Effector memory CD8-positive, alpha-beta T cell (primary cell): ENCODE data around the gene SEC23A.
"Not testable (repeated sequence)": the region's sequence is repeated elsewhere in the genome, so short reads cannot be mapped to it uniquely, and the experiment has no call there.

Source experiments
- ATAC-seq: fragments of 150-1000 bp; cut with Tn5 transposase; replicated peaks from 2 replicates; pipeline ENCODE4 v1.10.0; 2021; ENCODE audit warnings: mild to moderate bottlenecking, moderate library complexity
- DNase-seq, 3 experiments: peaks; one replicate each; pipeline ENCODE4 v3.0.0; 2021
- H3K27ac Mint-ChIP-seq, 2 donors: one replicate each; pipeline ENCODE4 v1.8.0; 2022; ENCODE audit warnings: mild to moderate bottlenecking in 2 of 2, mixed read lengths in 2 of 2, moderate library complexity in 2 of 2
- H3K27me3 Mint-ChIP-seq, 2 donors: one replicate each; pipeline ENCODE4 v1.8.0; 2022; ENCODE audit warnings: mixed read lengths in 2 of 2
- H3K36me3 Mint-ChIP-seq: one replicate; pipeline ENCODE4 v1.8.0; 2022; ENCODE audit warnings: mild to moderate bottlenecking, moderate library complexity, mixed read lengths; ENCODE audit not compliant: insufficient read depth
- H3K4me1 Mint-ChIP-seq, 2 donors: one replicate each; pipeline ENCODE4 v1.8.0; 2022; ENCODE audit warnings: low read depth in 2 of 2, mixed read lengths in 2 of 2
- H3K4me3 Mint-ChIP-seq, 2 donors: one replicate each; pipeline ENCODE4 v1.8.0; 2022; ENCODE audit warnings: mild to moderate bottlenecking in 2 of 2, mixed read lengths in 2 of 2, moderate library complexity in 2 of 2
- H3K9me3 Mint-ChIP-seq, 2 donors: one replicate each; pipeline ENCODE4 v1.8.0; 2022; ENCODE audit warnings: mixed read lengths in 2 of 2

SEC23A gene

GRCh38 chr14:39071096-39071495 is 31.9 kb downstream of the SEC23A start:
- no peak for DNase-seq
- ATAC-seq = no peak
- Mint-ChIP-seq H3K27me3 (no peaks in the 10 kb centered on the region), H3K36me3 (peaks cover 72% of the 10 kb centered on the region), H3K4me3 (no peak overlapping the region), H3K9me3 (no peaks in the 10 kb centered on the region), H3K27ac (no peak overlapping the region), H3K4me1 (peaks cover 6 to 23% of the 10 kb centered on the region in 2 donors)

GRCh38 chr14:39069923-39070322 is 33.1 kb downstream of the SEC23A start:
- Mint-ChIP-seq H3K27ac (peak overlapping the region; percentile 65 to 83), H3K36me3 (peaks cover 69% of the 10 kb centered on the region), H3K9me3 (no peaks in the 10 kb centered on the region), H3K4me3 (no peak overlapping the region), H3K4me1 (peaks cover 6 to 23% of the 10 kb centered on the region in 2 donors), H3K27me3 (no peaks in the 10 kb centered on the region)
- no peak for DNase-seq
- ATAC-seq = no peak

- not testable (repeated sequence) for ATAC-seq
Measured at GRCh38 chr14:39069169-39069805, 33.7 kb downstream of the SEC23A start.

GRCh38 chr14:39060818-39061437 is 42.1 kb downstream of the SEC23A start:
- peak; percentile 24 for ATAC-seq
- Mint-ChIP-seq H3K27me3 (no peaks in the 10 kb centered on the region), H3K27ac (no peak overlapping the region), H3K4me3 (no peak overlapping the region), H3K36me3 (peaks cover 77% of the 10 kb centered on the region), H3K9me3 (no peaks in the 10 kb centered on the region), H3K4me1 (no peaks in the 10 kb centered on the region)
- DNase-seq = no peak

More at GRCh38 chr14:39069169-39069805, 33.7 kb downstream of the SEC23A start:
- not testable (repeated sequence) for H3K27me3 Mint-ChIP-seq, DNase-seq, H3K4me3 Mint-ChIP-seq, H3K9me3 Mint-ChIP-seq
- peaks cover 6 to 23% of the 10 kb centered on the region in 2 donors for H3K4me1 Mint-ChIP-seq
- H3K27ac Mint-ChIP-seq = peak overlapping the region; percentile 65 to 83
- H3K36me3 Mint-ChIP-seq = peaks cover 69% of the 10 kb centered on the region

- H3K36me3 Mint-ChIP-seq = peaks cover 63% of the 10 kb centered on the region
- no peak overlapping the region for H3K4me3 Mint-ChIP-seq
- ATAC-seq (no peak), DNase-seq (no peak)
- H3K27me3 Mint-ChIP-seq = no peaks in the 10 kb centered on the region
- no peaks in the 10 kb centered on the region for H3K4me1 Mint-ChIP-seq
- H3K9me3 Mint-ChIP-seq = no peaks in the 10 kb centered on the region
- no peak overlapping the region for H3K27ac Mint-ChIP-seq
Measured at GRCh38 chr14:39055786-39056474, 47.1 kb downstream of the SEC23A start.

- not testable (repeated sequence) for H3K27me3 Mint-ChIP-seq, ATAC-seq, H3K27ac Mint-ChIP-seq, H3K4me3 Mint-ChIP-seq, H3K9me3 Mint-ChIP-seq, H3K4me1 Mint-ChIP-seq, DNase-seq
- peaks cover 65% of the 10 kb centered on the region for H3K36me3 Mint-ChIP-seq
Measured at GRCh38 chr14:39052869-39053454, 50.1 kb downstream of the SEC23A start.

DNA sequence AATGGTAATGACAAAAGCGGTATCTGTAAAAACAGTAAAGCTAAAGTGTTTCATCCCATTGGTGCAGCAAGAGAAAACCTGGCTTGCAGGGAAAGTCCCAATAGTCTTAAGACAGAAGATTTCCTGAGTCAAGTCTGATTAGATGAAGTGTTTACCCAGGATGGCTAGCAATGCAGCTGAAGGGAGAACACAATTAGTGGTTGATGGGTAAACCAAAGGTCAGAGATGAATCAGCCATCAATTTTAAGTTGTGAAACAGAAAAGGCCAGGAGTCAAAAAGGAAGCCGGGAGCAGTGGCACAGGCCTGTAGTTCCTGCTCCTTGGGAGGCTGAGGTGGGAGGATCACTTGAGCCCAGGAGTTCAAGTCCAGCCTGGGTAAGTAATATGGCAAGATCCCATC is 52.6 kb downstream of the SEC23A start:
- no peaks in the 10 kb centered on the region for H3K9me3 Mint-ChIP-seq
- peaks cover 0 to 7% of the 10 kb centered on the region in 2 donors for H3K4me1 Mint-ChIP-seq
- H3K4me3 Mint-ChIP-seq = no peak overlapping the region
- no peaks in the 10 kb centered on the region for H3K27me3 Mint-ChIP-seq
- ATAC-seq (no peak), DNase-seq (no peak)
- H3K36me3 Mint-ChIP-seq = peaks cover 80% of the 10 kb centered on the region
- H3K27ac Mint-ChIP-seq = peak overlapping the region in 1 of 2 donors; percentile 59

DNA sequence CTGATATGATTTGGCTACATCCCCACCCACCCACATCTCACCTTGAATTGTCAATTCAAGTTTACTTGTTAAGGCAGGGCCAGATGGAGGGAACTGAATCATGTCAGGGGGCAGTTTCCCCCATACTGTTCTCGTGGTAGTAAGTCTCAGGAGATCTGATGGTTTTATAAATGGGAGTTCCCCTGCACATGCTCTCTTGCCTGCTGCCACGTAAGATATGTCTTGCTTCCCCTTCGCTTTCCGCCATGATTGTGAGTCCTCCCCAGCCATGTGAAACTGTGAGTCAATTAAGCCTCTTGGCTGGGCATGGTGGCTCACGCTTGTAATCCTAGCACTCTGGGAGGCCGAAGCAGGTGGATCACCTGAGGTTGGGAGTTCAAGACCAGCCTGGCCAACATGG is 57.1 kb downstream of the SEC23A start:
- H3K27me3 Mint-ChIP-seq, DNase-seq, H3K4me3 Mint-ChIP-seq, H3K27ac Mint-ChIP-seq, ATAC-seq, H3K9me3 Mint-ChIP-seq, H3K4me1 Mint-ChIP-seq: not testable (repeated sequence)
- peaks cover 71% of the 10 kb centered on the region for H3K36me3 Mint-ChIP-seq

DNA sequence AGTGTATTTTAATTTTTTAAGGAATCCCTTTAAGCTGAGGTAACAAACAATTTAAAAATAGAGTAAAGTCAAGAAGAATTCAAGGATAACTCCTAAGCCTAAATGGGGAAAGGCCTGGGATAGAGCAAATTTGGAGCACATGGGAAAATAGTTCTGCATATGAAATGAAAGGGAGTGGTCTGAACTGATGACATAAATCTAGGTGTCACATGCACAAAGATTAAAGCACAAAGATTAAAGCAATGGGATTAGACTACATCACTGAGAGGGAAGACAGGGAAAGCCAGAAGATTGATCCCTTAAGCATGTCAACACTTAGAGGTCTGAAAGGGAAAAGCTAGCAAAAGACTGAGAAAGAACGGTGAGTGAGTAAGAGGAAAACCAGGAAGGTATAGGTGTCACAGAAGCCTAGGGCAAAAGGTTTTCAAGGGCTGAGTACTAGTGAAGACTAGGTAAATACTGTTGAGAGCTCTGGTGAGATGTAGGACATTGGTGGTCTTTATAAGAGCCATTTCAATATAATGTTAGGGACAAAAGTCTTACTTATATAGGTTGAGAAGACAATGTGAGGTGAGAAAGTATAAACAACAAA is 59.6 kb downstream of the SEC23A start:
- peaks cover 64% of the 10 kb centered on the region for H3K36me3 Mint-ChIP-seq

DNA sequence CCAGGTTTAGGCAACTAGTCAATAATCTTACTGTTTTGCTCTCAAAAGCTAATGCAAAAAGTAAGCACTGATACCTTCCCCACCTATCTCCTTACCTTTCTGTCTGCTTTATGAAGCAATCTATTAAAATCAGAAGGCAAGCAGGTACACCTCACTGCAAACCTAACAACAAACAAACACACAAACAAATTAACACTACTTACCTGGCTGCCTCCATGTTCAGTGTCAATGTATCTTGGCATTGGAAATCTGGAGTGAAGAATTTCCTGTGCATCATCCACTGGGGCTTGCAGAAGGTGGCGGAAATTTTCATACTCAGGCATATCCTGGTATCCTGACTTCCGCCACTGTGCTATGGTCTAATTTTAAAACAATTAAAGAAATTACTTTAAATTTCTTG is 62.5 kb downstream of the SEC23A start:
- peaks cover 35% of the 10 kb centered on the region for H3K36me3 Mint-ChIP-seq
- H3K27ac Mint-ChIP-seq = no peak overlapping the region
- H3K27me3 Mint-ChIP-seq = no peaks in the 10 kb centered on the region
- H3K4me1 Mint-ChIP-seq = peaks cover 0 to 4% of the 10 kb centered on the region in 2 donors
- H3K9me3 Mint-ChIP-seq = no peaks in the 10 kb centered on the region
- DNase-seq (no peak), ATAC-seq (no peak)
- H3K4me3 Mint-ChIP-seq = no peak overlapping the region

More for the DNA sequence above, 59.6 kb downstream of the SEC23A start:
- H3K4me3 Mint-ChIP-seq = no peak overlapping the region
- H3K9me3 Mint-ChIP-seq = no peaks in the 10 kb centered on the region
- peak overlapping the region in 1 of 2 donors; percentile 14 for H3K27ac Mint-ChIP-seq
- no peak for ATAC-seq
- H3K27me3 Mint-ChIP-seq = no peaks in the 10 kb centered on the region
- DNase-seq = no peak
- H3K4me1 Mint-ChIP-seq = peaks cover 0 to 6% of the 10 kb centered on the region in 2 donors

DNA sequence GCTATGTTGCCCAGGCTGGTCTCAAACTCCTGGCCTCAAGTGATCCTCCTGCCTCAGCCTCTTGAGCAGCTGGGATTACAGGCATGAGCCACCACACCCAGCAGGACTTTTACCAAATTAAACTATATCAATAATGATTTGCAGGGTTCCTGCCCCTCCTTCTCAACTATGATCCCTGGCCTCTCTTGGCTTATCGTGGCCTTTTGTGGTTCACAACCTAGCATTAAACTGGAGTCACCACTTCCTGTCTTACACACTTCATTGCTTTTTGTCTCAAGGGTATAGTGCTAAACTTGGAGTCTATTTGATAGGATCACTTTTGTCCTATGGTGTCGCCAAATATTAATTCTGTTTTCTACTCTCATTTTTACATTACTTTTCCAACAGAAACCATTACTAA is 64.5 kb downstream of the SEC23A start:
- Mint-ChIP-seq H3K27ac (no peak overlapping the region), H3K4me3 (no peak overlapping the region), H3K4me1 (peaks cover 0 to 4% of the 10 kb centered on the region in 2 donors), H3K36me3 (peaks cover 18% of the 10 kb centered on the region), H3K9me3 (no peaks in the 10 kb centered on the region), H3K27me3 (no peaks in the 10 kb centered on the region)
- ATAC-seq (no peak), DNase-seq (no peak)

DNA sequence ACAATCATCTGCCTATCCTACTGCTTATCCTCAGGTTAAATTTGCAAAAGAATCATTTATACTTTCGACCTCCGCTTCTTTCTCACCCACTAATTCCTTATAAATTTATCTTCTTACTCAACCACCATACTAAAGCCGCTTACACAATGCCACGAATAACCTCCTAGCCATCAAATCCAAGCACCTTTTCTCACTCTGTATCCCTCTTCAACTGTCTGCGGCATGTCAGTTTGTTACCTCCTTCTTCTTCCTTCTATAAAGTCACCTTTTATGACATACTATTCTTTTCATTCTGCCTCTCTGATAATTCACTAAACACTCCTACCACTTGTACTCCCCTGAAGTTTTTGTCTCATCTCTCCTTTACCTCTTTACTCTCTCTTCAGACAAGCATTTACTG is 66.3 kb downstream of the SEC23A start:
- Mint-ChIP-seq H3K27me3 (no peaks in the 10 kb centered on the region), H3K4me1 (peaks cover 0 to 4% of the 10 kb centered on the region in 2 donors), H3K27ac (no peak overlapping the region), H3K4me3 (no peak overlapping the region), H3K9me3 (no peaks in the 10 kb centered on the region), H3K36me3 (peaks cover 19% of the 10 kb centered on the region)
- ATAC-seq = no peak
- DNase-seq = no peak

GRCh38 chr14:39035336-39035735 is 67.7 kb downstream of the SEC23A start:
- no peaks in the 10 kb centered on the region for H3K9me3 Mint-ChIP-seq
- DNase-seq (no peak), ATAC-seq (no peak)
- H3K36me3 Mint-ChIP-seq = peaks cover 28% of the 10 kb centered on the region
- H3K4me3 Mint-ChIP-seq = no peak overlapping the region
- H3K27me3 Mint-ChIP-seq = no peaks in the 10 kb centered on the region
- H3K27ac Mint-ChIP-seq = peak overlapping the region in 1 of 2 donors; percentile 7
- peaks cover 0 to 4% of the 10 kb centered on the region in 2 donors for H3K4me1 Mint-ChIP-seq
